PC-3 (cell line): ENCODE data around the gene ADGRE1. TPM values are rescaled to one million over a fixed set of nuclear protein-coding genes. Genes with fewer than 3 reads are reported as not detected.

Experiments used
- ATAC-seq: fragments of 200-7000 bp; cut with Tn5 transposase; 2 replicates; pipeline ENCODE4 v1.9.1; 2020; ENCODE audit warnings: mild to moderate bottlenecking, moderate library complexity
- BruUV-seq: library from RNA; stranded (reverse); fragments of 400-500 nt; replicated peaks from 2 replicates; lab custom pipeline; 2021; lab: Mats Ljungman, UMichigan
- CTCF ChIA-PET: fragments of 300-600 bp; sonication (Branson Sonifier 250); formaldehyde crosslinking; loops from one replicate; lab custom pipeline; 2022; ENCODE audit warnings: antibody characterized with exemption; lab: Charles Lee
- POLR2A ChIA-PET: fragments of 300-600 bp; sonication (Branson Sonifier 250); formaldehyde crosslinking; loops from one replicate; lab custom pipeline; 2022; ENCODE audit warnings: antibody characterized with exemption; ENCODE audit not compliant: unreplicated experiment; lab: Charles Lee
- DNase-seq: peaks from one replicate; pipeline ENCODE4 v3.0.0-alpha.2; 2015
- H2AFZ ChIP-seq: fragments of 300-600 bp; sonication (generic); 2 replicates; pipeline ENCODE4 v1.6.0; 2016; ENCODE audit warnings: antibody characterized with exemption, low read length
- H3F3A ChIP-seq: fragments of 300-600 bp; sonication (generic); one replicate; pipeline ENCODE4 v1.6.0; 2017; ENCODE audit warnings: antibody characterized with exemption, low read length, control low read depth, mild to moderate bottlenecking; ENCODE audit not compliant: unreplicated experiment
- H3K27ac ChIP-seq: fragments of 300-600 bp; sonication (generic); 2 replicates; pipeline ENCODE4 v1.5.1; 2016; ENCODE audit warnings: mild to moderate bottlenecking, low read length
- H3K27me3 ChIP-seq: fragments of 300-600 bp; sonication (generic); 2 replicates; pipeline ENCODE4 v1.6.1; 2016; ENCODE audit warnings: low read length, mixed read lengths
- H3K36me3 ChIP-seq: fragments of 300-600 bp; sonication (generic); 2 replicates; pipeline ENCODE4 v1.6.1; 2016; ENCODE audit warnings: low read depth, mixed run types, low read length, mixed read lengths
- H3K4me1 ChIP-seq: fragments of 300-600 bp; sonication (generic); 2 replicates; pipeline ENCODE4 v1.5.1; 2016; ENCODE audit warnings: low read length; ENCODE audit not compliant: insufficient read depth
- H3K4me2 ChIP-seq: fragments of 300-600 bp; sonication (generic); 2 replicates; pipeline ENCODE4 v1.6.0; 2016; ENCODE audit warnings: low read length
- H3K4me3 ChIP-seq: fragments of 300-600 bp; sonication (generic); 2 replicates; pipeline ENCODE4 v1.5.1; 2016; ENCODE audit warnings: mild to moderate bottlenecking, low read length, mixed read lengths
- H3K79me2 ChIP-seq: fragments of 300-600 bp; sonication (generic); 2 replicates; pipeline ENCODE4 v1.6.1; 2017; ENCODE audit warnings: low read length, mixed read lengths
- H3K9ac ChIP-seq: fragments of 300-600 bp; sonication (generic); 2 replicates; pipeline ENCODE4 v1.6.0; 2016; ENCODE audit warnings: mild to moderate bottlenecking, low read length
- H3K9me2 ChIP-seq: fragments of 300-600 bp; sonication (generic); replicated peaks from 2 replicates; pipeline ENCODE4 v1.6.1; 2016; ENCODE audit warnings: mixed run types, low read length, mixed read lengths
- H3K9me3 ChIP-seq: fragments of 300-600 bp; sonication (generic); 2 replicates; pipeline ENCODE4 v1.6.1; 2016; ENCODE audit warnings: low read length, mixed read lengths
- H4K20me1 ChIP-seq: fragments of 300-600 bp; sonication (generic); 2 replicates; pipeline ENCODE4 v1.6.1; 2016; ENCODE audit warnings: low read length, mixed read lengths
- EZH2 ChIP-seq: fragments of 300-600 bp; sonication (generic); IDR thresholded peaks from one replicate; pipeline ENCODE4 v1.6.1; 2017; ENCODE audit warnings: antibody characterized with exemption, mild to moderate bottlenecking, low read length; ENCODE audit not compliant: unreplicated experiment
- EZH2phosphoT487 ChIP-seq: fragments of 300-600 bp; sonication (generic); IDR thresholded peaks from 2 replicates; pipeline ENCODE4 v1.6.1; 2018; ENCODE audit warnings: mild to moderate bottlenecking, antibody characterized with exemption, low read length, borderline replicate concordance
- intact Hi-C: fragments of 100-400 bp; cut with micrococcal nuclease; formaldehyde crosslinking; loops from 2 replicates; pipeline ENCODE4 v1.9.0; 2023
- total RNA-seq: library from RNA; depleted of rRNA; stranded (reverse); fragments of >200 nt; gene quantifications from 2 replicates; pipeline ENCODE4 v1.2.3, GENCODE V29; 2014
- TF ChIP-seq, protein P1 (sequence below): fragments of 300-600 bp; sonication (generic); conservative IDR thresholded peaks from 2 replicates; pipeline ENCODE4 v1.5.1; 2017; ENCODE audit warnings: antibody characterized with exemption, low read depth, mild to moderate bottlenecking, low read length

The ADGRE1 gene
- total RNA-seq, 1 experiment from 2014 or later: not detected

- H3K36me3 ChIP-seq: no peaks in the 10 kb centered on the region
- H3K4me1 ChIP-seq: peaks cover 4% of the 10 kb centered on the region; the same call in 1 of the 2 replicates
- H2AFZ ChIP-seq: no peak overlapping the region
- BruUV-seq: no TSS peak
- H3K4me2 ChIP-seq: no peak overlapping the region
- TF ChIP-seq, protein P1, sequence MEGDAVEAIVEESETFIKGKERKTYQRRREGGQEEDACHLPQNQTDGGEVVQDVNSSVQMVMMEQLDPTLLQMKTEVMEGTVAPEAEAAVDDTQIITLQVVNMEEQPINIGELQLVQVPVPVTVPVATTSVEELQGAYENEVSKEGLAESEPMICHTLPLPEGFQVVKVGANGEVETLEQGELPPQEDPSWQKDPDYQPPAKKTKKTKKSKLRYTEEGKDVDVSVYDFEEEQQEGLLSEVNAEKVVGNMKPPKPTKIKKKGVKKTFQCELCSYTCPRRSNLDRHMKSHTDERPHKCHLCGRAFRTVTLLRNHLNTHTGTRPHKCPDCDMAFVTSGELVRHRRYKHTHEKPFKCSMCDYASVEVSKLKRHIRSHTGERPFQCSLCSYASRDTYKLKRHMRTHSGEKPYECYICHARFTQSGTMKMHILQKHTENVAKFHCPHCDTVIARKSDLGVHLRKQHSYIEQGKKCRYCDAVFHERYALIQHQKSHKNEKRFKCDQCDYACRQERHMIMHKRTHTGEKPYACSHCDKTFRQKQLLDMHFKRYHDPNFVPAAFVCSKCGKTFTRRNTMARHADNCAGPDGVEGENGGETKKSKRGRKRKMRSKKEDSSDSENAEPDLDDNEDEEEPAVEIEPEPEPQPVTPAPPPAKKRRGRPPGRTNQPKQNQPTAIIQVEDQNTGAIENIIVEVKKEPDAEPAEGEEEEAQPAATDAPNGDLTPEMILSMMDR: no peak
- no peak for TF ChIP-seq EZH2
- no peak for TF ChIP-seq EZH2phosphoT487
- ChIA-PET CTCF (no interaction called here), POLR2A (no interaction called here)
- H3K4me3 ChIP-seq: no peak overlapping the region
- H3K9ac ChIP-seq: no peak overlapping the region
- H3K27ac ChIP-seq: no peak overlapping the region
- no peak for ATAC-seq
- H3K27me3 ChIP-seq: no peaks in the 10 kb centered on the region
- no peaks in the 10 kb centered on the region for H3K9me2 ChIP-seq
- H3F3A ChIP-seq: no peaks in the 10 kb centered on the region
- no peaks in the 10 kb centered on the region for H3K9me3 ChIP-seq
- intact Hi-C loops: no loop called here
- no peak for DNase-seq
- H4K20me1 ChIP-seq: no peaks in the 10 kb centered on the region
- no peaks in the 10 kb centered on the region for H3K79me2 ChIP-seq
These were observed 32.6 kb upstream of the ADGRE1 start for GRCh38 chr19:6854758-6855157.

DNA sequence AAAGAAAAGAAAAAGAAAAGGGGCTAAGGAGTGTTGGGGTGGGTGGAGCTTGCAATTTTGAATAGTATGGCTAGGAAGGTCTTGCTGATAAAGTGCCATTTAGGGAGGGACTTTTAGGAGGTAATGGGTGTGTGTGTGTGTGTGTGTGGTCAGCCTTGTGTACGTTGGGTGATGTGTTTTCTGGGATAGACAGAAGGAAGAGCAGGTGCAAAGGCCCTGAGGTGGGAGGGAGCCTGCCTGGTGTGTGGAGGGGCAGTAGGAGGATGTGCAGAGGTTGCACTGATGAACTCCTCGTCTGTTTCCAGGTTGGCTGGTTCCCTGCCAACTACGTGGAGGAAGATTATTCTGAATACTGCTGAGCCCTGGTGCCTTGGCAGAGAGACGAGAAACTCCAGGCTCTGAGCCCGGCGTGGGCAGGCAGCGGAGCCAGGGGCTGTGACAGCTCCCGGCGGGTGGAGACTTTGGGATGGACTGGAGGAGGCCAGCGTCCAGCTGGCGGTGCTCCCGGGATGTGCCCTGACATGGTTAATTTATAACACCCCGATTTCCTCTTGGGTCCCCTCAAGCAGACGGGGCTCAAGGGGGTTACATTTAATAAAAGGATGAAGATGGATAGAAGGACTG is 30.5 kb upstream of the ADGRE1 start:
- no peak overlapping the region for H3K27ac ChIP-seq
- no peak overlapping the region for H3K4me3 ChIP-seq
- H3K9ac ChIP-seq: no peak overlapping the region
- peaks cover 9% of the 10 kb centered on the region; the same call in 1 of the 2 replicates for H3K4me1 ChIP-seq
- no peaks in the 10 kb centered on the region for H3K79me2 ChIP-seq
- no peaks in the 10 kb centered on the region for H3K9me2 ChIP-seq
- H3F3A ChIP-seq: no peaks in the 10 kb centered on the region
- no peaks in the 10 kb centered on the region for H3K27me3 ChIP-seq
- H3K4me2 ChIP-seq: no peak overlapping the region
- no peaks in the 10 kb centered on the region for H3K9me3 ChIP-seq
- ChIA-PET POLR2A (no interaction called here), CTCF (interaction anchor here (0.6 kb wide), 1 partner anchor 694 kb away, joined by 3 read pairs; no protein-coding TSS in a partner anchor)
- BruUV-seq: no TSS peak
- no peak overlapping the region for H2AFZ ChIP-seq
- no peak for DNase-seq
- no peaks in the 10 kb centered on the region for H3K36me3 ChIP-seq
- TF ChIP-seq EZH2 (no peak), EZH2phosphoT487 (no peak)
- H4K20me1 ChIP-seq: no peaks in the 10 kb centered on the region
- intact Hi-C loops: no loop called here
- no peak for ATAC-seq

- no peak overlapping the region for H2AFZ ChIP-seq
- no peaks in the 10 kb centered on the region for H4K20me1 ChIP-seq
- ChIA-PET CTCF (interaction anchor here (0.8 kb wide), 1 partner anchor 124 kb away, joined by 9 read pairs; the partner anchor contains the start of gene GPR108), POLR2A (interaction anchor here (0.6 kb wide), 1 partner anchor 147 kb away, joined by 4 read pairs; no protein-coding TSS in a partner anchor)
- no peak overlapping the region for H3K4me2 ChIP-seq
- DNase-seq: peak; percentile 50
- no peak overlapping the region for H3K27ac ChIP-seq
- H3K9me2 ChIP-seq: no peaks in the 10 kb centered on the region
- no peak for TF ChIP-seq EZH2
- TF ChIP-seq, protein P1: no peak
- no peak for TF ChIP-seq EZH2phosphoT487
- no peaks in the 10 kb centered on the region for H3K79me2 ChIP-seq
- no peaks in the 10 kb centered on the region for H3K9me3 ChIP-seq
- peaks cover 6% of the 10 kb centered on the region; the same call in 1 of the 2 replicates for H3K4me1 ChIP-seq
- ATAC-seq: no peak
- intact Hi-C loops: no loop called here
- no peak overlapping the region for H3K4me3 ChIP-seq
- H3K36me3 ChIP-seq: no peaks in the 10 kb centered on the region
- no peak overlapping the region for H3K9ac ChIP-seq
- BruUV-seq: no TSS peak
- H3F3A ChIP-seq: no peaks in the 10 kb centered on the region
- peaks cover 8% of the 10 kb centered on the region for H3K27me3 ChIP-seq
These were observed 25.6 kb upstream of the ADGRE1 start for GRCh38 chr19:6861683-6862286.
